NCI-H2107 (cell line): ENCODE measurements around the gene FAIM2.
"Not testable (repeated sequence)": the region's sequence is repeated elsewhere in the genome, so short reads cannot be mapped to it uniquely, and the experiment has no call there.

Experiments
- DNase-seq: peaks from one replicate; lab custom pipeline; 2025; lab: John Stamatoyannopoulos, UW

Gene FAIM2

GRCh38 chr12:49860921-49861320 is 42.8 kb downstream of the FAIM2 start:
- DNase-seq, result not testable (repeated sequence)

- not testable (repeated sequence) for DNase-seq
Measured at GRCh38 chr12:49855890-49856289, 47.8 kb downstream of the FAIM2 start.

- no peak for DNase-seq
Measured at GRCh38 chr12:49854976-49855375, 48.7 kb downstream of the FAIM2 start.

GRCh38 chr12:49853671-49854070 is 50.0 kb downstream of the FAIM2 start:
- no peak for DNase-seq

- no peak for DNase-seq
Measured at GRCh38 chr12:49847161-49847560, 56.5 kb downstream of the FAIM2 start.

- no peak for DNase-seq
Measured at GRCh38 chr12:49846032-49846431, 57.7 kb downstream of the FAIM2 start.

GRCh38 chr12:49843876-49844437 is 59.7 kb downstream of the FAIM2 start:
- no peak for DNase-seq

- DNase-seq, result no peak
Measured at GRCh38 chr12:49843411-49843810, 60.3 kb downstream of the FAIM2 start.

- DNase-seq, result peak; percentile 79
Measured at GRCh38 chr12:49842519-49843352, 61.0 kb downstream of the FAIM2 start, which contains the start of gene BCDIN3D. BCDIN3D (minus strand) TSS chr12:49843106; CDS start chr12:49843087, 19 bp downstream.

GRCh38 chr12:49838973-49839633 is 64.6 kb downstream of the FAIM2 start:
- peak; percentile 25 for DNase-seq

- DNase-seq, result no peak
Measured at GRCh38 chr12:49832836-49833421, 70.8 kb downstream of the FAIM2 start.

- DNase-seq, result no peak
Measured at GRCh38 chr12:49831717-49832116, 72.0 kb downstream of the FAIM2 start.

- DNase-seq, result peak; percentile 90
Measured at GRCh38 chr12:49828133-49829091, 75.3 kb downstream of the FAIM2 start, which contains the start of gene NCKAP5L. NCKAP5L (minus strand) TSS chr12:49828413; CDS start chr12:49804044, 24,369 bp downstream.

GRCh38 chr12:49827401-49828099 is 76.2 kb downstream of the FAIM2 start:
- no peak for DNase-seq

GRCh38 chr12:49827051-49827400 is 76.7 kb downstream of the FAIM2 start:
- no peak for DNase-seq

- DNase-seq, result no peak
Measured at GRCh38 chr12:49825971-49826421, 77.7 kb downstream of the FAIM2 start.

GRCh38 chr12:49825360-49825970 is 78.2 kb downstream of the FAIM2 start:
- no peak for DNase-seq

- DNase-seq, result no peak
Measured at GRCh38 chr12:49824895-49825294, 78.8 kb downstream of the FAIM2 start.

GRCh38 chr12:49824416-49824815 is 79.3 kb downstream of the FAIM2 start:
- no peak for DNase-seq

- no peak for DNase-seq
Measured at GRCh38 chr12:49823951-49824350, 79.7 kb downstream of the FAIM2 start.
